GM19099 (cell line): ENCODE measurements around the gene FOXP4.

Source experiments
- POLR2A ChIP-seq: IDR thresholded peaks from 3 replicates; pipeline ENCODE4 v1.6.1; 2011; ENCODE audit warnings: low read depth; ENCODE audit not compliant: insufficient read length; ENCODE audit errors: extremely low read depth

Gene FOXP4

DNA sequence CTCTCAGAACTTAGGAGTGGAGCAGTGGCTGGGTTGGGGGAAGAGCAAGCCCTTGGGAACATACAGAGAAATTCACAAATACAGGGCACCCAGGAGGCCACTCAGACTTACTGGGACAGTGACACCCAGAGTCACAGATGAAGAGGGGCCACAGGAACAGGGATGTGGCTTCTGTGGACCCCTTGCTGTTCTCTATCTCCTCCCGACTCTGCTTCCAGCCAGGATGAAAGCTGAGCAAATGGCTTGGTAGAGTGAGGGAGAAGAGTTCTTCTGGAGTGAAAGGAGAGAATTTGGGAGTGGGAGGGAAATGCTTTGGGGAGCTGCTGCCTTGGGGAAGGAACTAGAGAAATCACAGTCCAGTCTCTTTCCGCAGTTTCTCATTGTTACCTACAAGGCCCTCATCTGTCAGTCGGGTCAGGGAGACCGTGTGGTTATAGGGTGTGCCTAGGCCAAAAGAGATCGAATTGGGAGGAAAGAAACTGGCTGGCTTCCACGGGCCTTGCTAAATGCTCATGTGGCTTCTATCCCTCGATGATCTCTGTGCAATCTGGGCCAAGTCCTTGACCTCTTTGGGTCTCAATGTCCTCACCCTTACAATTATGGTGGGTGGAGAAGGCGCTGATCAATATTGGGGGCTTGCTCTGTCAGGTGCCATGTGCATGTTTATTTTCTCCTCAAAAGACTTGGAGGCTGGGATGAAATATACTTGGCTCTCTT is 17.0 kb downstream of the FOXP4 start:
- TF ChIP-seq POLR2A, result no peak

DNA sequence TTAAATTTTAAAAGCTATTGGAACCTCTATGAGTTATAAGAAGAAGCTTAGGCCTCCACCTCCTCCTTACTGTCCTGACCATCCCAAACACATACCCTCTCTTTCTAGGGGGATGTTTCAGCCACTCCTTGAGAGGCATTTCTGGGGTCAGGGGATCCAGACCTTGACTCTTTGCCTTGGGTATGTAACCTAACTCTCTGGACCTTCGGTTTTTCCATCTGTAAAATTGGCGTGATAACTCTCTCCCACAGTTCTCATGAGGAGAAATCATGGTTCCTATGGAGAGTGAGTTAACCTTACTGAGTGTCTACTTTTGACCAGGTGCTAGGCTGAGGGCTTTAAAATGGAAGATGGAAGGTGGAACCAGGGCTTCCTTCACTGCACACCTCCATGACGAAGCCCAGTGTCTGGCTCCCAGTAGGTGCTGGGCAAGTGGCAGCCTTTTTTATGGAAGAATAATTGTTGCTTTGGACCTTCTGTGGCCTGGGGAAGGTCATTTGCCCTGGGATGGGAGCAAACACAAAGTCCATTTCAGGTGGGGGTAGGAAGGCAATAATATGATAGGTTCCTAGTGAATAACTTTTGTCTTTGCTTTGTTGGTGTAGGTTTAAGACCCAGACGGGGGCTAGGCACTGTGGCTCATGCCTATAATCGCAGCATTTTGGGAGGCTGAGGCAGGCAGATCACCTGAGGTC is 18.4 kb downstream of the FOXP4 start:
- TF ChIP-seq POLR2A, result no peak

- TF ChIP-seq POLR2A, result no peak
Observed at GRCh38 chr6:41565701-41566100, 19.5 kb downstream of the FOXP4 start.

- no peak for TF ChIP-seq POLR2A
Observed at GRCh38 chr6:41566961-41567360, 20.8 kb downstream of the FOXP4 start.

- TF ChIP-seq POLR2A, result no peak
Observed at GRCh38 chr6:41567684-41568083, 21.5 kb downstream of the FOXP4 start.

- no peak for TF ChIP-seq POLR2A
Observed at GRCh38 chr6:41568202-41568584, 22.0 kb downstream of the FOXP4 start.

DNA sequence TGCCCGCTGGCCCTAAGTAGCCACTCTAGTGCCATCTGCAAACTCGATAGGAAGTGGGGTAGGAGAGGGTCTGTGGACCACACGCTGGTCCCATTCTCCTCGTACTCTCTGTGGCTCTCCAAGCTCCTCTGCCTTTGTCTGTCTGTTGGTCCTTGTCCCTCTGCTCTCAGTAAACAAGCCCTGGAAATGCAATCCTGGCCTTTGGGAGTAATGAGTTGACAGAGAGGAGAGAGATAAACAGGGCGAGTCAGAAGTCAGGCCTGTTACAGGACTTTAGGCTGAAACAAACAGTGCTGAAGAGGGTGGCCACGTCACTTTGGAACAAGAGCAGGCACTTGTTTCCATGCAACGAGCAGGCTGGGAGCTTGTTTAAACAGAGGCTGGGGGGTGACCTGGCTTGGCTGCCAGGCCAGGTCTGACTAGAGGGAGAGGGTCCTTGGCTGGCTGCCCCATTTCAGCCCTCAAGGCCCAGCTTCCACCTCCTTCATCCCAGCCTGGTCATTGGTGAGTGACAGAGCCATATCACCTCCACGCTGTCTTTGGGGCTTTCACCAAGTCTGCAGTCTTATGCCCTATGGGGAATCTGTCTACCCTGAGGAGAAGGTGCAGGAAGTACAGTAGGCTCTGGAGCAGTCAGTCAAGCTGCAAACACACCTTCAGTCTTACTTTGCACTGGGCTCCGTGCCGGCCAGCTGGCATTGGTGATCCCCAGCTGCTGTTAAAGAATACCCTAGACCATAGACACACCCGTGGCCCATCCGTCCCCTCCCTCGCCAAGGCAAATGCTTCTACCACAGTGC is 22.6 kb downstream of the FOXP4 start:
- no peak for TF ChIP-seq POLR2A

GRCh38 chr6:41570259-41570615 is 24.1 kb downstream of the FOXP4 start:
- TF ChIP-seq POLR2A, result no peak

- TF ChIP-seq POLR2A, result no peak
Observed at GRCh38 chr6:41571021-41571780, 25.0 kb downstream of the FOXP4 start.

DNA sequence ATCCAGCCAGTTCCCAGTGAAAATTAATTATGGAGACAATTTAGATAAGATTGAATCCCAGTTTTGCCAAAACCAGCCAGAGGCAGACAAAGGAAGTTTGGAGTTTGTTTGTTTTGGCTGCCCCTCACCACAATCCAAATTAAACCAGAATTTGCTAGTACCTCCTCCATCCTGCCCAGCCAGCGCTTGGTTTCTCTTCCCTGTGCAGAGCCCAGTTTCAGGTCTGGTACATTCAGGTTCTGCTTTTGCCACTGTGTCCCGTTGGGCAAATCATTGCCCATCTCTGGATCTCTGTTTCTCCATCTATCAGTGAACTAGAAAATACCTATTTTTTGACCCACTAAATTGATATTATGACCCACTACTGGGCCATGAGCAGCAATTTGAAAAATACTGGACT is 26.4 kb downstream of the FOXP4 start:
- TF ChIP-seq POLR2A, result no peak

- no peak for TF ChIP-seq POLR2A
Observed at GRCh38 chr6:41573276-41573675, 27.1 kb downstream of the FOXP4 start.

GRCh38 chr6:41573985-41574384 is 27.8 kb downstream of the FOXP4 start:
- no peak for TF ChIP-seq POLR2A

- TF ChIP-seq POLR2A, result no peak
Observed at GRCh38 chr6:41575598-41575997, 29.4 kb downstream of the FOXP4 start.

- no peak for TF ChIP-seq POLR2A
Observed at GRCh38 chr6:41576667-41577066, 30.5 kb downstream of the FOXP4 start.
